Measurements from ENCODE around the gene FBP1. TPM values are rescaled to one million over a fixed set of nuclear protein-coding genes. Genes with fewer than 3 reads are reported as not detected.

The FBP1 gene
- total and polyA plus RNA-seq, 10 of the 15 experiments (the other 5 are each of a cell fraction or from before 2014, with no cell fraction given), result 0.11 to 0.38 (median 0.15) TPM; not detected in 7

DNA sequence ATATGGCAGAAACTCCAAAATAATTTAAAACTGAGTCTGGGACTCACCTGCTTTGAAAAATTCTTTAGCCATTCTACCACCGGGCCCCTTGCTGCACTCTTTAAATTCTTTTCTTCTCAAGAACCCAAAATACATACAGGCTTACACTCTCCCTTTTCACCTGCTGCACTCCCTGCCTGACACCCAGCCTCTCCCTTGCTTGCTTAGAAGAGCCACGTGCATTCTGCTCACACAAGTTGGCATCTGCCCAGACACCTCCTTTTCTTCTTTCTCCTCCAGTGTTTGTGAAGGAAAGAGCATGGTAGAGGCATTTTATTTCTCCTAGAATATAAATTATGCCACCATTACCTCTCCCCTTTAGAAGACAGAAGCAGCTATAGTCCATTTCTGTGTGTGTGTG lies 48.1 kb upstream of the FBP1 start:
- no peak overlapping the region for H3K4me2 ChIP-seq (ENCODE audit: control insufficient read depth, insufficient read depth)
- no TSS peak for BruUV-seq (replicated peaks)
- H3K36me3 ChIP-seq (ENCODE audit: control insufficient read depth in 2 of 2, insufficient read depth in 2 of 2, low read length in 1 of 2), result no peaks in the 10 kb centered on the region
- in situ Hi-C loops (cut with MboI), result loop anchor here (25.0 kb wide), 1 partner anchor 1525 kb away; no protein-coding TSS in a partner anchor
- 3% methylated on average over 2 of the region's 2 CpGs for WGBS (ENCODE audit: insufficient coverage, insufficient replicate concordance, low lambda C conversion rate, missing lambda C conversion rate)
- intact Hi-C loops (cut with micrococcal nuclease; ENCODE audit: unreplicated experiment), result loop anchor here (10.0 kb wide), 2 partner anchors 577 to 1527 kb away; no protein-coding TSS in a partner anchor
- H3K4me1 ChIP-seq (ENCODE audit: control insufficient read depth, insufficient read depth, low read length), result no peaks in the 10 kb centered on the region; the same call in 1 of the 2 replicates
- ATAC-seq, result no peak
- ChIA-PET SMC1A (ENCODE audit: uncharacterized antibody, unreplicated experiment) (interaction anchor here (0.9 kb wide), 1 partner anchor 11 kb away, joined by 3 read pairs; no protein-coding TSS in a partner anchor), RAD21 (ENCODE audit: unreplicated experiment) (no interaction called here), POLR2A (no interaction called here), CTCF (no interaction called here)
- H3K79me2 ChIP-seq (ENCODE audit: control insufficient read depth, insufficient read depth, low read length), result no peaks in the 10 kb centered on the region
- no peaks in the 10 kb centered on the region; a peak in 1 of 4 replicates for H3K27me3 ChIP-seq (replicated peaks in 1 of 2; ENCODE audit: control insufficient read depth in 2 of 2, insufficient read depth in 2 of 2, low read length in 1 of 2)
- FAIRE-seq, result no peak
- H3K4me3 ChIP-seq, result no peak overlapping the region
- DNase-seq (ENCODE audit: low read depth, low spot score), result no peak
- no peaks in the 10 kb centered on the region for H4K20me1 ChIP-seq (ENCODE audit: control insufficient read depth, insufficient read depth)
- TF ChIP-seq RAD21 (IDR thresholded peaks at IDR 0.05; ENCODE audit: insufficient read depth, low read depth, low read length) (no peak), NFYA (IDR thresholded peaks at IDR 0.05; ENCODE audit: borderline replicate concordance, low read depth, low read length) (no peak), ZNF217 (IDR thresholded peaks at IDR 0.05) (no peak)
- TF ChIP-seq, protein P1, sequence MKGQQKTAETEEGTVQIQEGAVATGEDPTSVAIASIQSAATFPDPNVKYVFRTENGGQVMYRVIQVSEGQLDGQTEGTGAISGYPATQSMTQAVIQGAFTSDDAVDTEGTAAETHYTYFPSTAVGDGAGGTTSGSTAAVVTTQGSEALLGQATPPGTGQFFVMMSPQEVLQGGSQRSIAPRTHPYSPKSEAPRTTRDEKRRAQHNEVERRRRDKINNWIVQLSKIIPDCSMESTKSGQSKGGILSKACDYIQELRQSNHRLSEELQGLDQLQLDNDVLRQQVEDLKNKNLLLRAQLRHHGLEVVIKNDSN (IDR thresholded peaks at IDR 0.05; ENCODE audit: borderline replicate concordance, extremely low read length, insufficient read depth, low read depth, low read length), result no peak
- TF ChIP-seq, protein P2, sequence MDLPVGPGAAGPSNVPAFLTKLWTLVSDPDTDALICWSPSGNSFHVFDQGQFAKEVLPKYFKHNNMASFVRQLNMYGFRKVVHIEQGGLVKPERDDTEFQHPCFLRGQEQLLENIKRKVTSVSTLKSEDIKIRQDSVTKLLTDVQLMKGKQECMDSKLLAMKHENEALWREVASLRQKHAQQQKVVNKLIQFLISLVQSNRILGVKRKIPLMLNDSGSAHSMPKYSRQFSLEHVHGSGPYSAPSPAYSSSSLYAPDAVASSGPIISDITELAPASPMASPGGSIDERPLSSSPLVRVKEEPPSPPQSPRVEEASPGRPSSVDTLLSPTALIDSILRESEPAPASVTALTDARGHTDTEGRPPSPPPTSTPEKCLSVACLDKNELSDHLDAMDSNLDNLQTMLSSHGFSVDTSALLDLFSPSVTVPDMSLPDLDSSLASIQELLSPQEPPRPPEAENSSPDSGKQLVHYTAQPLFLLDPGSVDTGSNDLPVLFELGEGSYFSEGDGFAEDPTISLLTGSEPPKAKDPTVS (IDR thresholded peaks at IDR 0.05; ENCODE audit: low read depth, low read length), result no peak
- no peak overlapping the region for H3K9ac ChIP-seq (ENCODE audit: control insufficient read depth, insufficient read depth, low read length)
- H3K27ac ChIP-seq (ENCODE audit: control insufficient read depth, insufficient read depth), result no peak overlapping the region
- H2AFZ ChIP-seq (ENCODE audit: control insufficient read depth, low read depth, low read length), result no peak overlapping the region
- H3K9me3 ChIP-seq (replicated peaks; ENCODE audit: control insufficient read depth, insufficient read depth, low read length), result no peaks in the 10 kb centered on the region

All from GM12878 (cell line).